ENCODE results near the gene NR4A3. TPM values are rescaled to one million over a fixed set of nuclear protein-coding genes. Genes with fewer than 3 reads are reported as not detected.

Gene NR4A3
- total RNA-seq, 1 donor, result 1.5 TPM

DNA sequence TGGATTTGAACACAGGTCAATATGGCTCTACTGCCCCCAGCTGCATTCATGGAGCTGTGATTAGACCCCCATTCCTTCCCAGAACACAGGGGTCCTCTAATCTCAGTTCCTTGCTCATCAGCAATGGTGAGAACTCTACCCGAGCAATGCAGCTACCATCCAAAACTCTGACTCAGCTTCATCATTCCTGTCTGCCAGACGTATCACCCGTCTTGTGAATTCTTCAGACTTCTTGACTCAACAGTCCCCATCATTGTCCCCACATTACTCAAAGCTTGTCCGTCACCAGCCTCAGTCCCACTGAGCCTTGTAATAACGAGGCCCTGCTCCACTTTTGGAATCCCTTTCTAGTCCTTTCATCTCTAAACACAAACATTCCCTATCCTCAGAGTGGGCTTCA is 48.4 kb downstream of the NR4A3 start:
- no peak overlapping the region for H3K4me3 ChIP-seq (ENCODE audit: low read depth, low read length)
- no peak for DNase-seq (ENCODE audit: low read depth)
- TF ChIP-seq, protein P1, sequence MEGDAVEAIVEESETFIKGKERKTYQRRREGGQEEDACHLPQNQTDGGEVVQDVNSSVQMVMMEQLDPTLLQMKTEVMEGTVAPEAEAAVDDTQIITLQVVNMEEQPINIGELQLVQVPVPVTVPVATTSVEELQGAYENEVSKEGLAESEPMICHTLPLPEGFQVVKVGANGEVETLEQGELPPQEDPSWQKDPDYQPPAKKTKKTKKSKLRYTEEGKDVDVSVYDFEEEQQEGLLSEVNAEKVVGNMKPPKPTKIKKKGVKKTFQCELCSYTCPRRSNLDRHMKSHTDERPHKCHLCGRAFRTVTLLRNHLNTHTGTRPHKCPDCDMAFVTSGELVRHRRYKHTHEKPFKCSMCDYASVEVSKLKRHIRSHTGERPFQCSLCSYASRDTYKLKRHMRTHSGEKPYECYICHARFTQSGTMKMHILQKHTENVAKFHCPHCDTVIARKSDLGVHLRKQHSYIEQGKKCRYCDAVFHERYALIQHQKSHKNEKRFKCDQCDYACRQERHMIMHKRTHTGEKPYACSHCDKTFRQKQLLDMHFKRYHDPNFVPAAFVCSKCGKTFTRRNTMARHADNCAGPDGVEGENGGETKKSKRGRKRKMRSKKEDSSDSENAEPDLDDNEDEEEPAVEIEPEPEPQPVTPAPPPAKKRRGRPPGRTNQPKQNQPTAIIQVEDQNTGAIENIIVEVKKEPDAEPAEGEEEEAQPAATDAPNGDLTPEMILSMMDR (IDR thresholded peaks at IDR 0.05; ENCODE audit: insufficient read depth, low read length), result no peak

DNA sequence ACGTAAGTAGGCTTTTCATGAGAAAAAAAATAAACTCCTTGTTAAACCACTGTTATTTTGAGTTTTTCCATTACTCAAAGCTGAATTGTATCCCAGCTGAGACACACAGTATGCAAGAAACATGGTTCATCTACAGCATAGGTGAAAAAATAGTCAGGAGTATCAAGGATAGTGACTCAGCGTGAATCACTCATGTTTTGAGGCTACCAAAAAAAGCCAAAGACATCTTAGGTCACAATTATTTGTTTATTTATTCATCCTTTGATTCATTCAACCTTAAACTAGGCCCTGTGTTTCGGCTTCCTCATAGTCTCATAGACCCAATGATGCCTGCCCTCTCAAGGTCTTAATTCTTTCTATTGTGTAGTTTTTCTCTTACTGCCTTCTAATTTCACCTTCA is 51.8 kb downstream of the NR4A3 start:
- peak; percentile 33 for DNase-seq (ENCODE audit: low read depth)
- H3K4me3 ChIP-seq (ENCODE audit: low read depth, low read length), result no peak overlapping the region
- TF ChIP-seq, protein P1 (IDR thresholded peaks at IDR 0.05; ENCODE audit: insufficient read depth, low read length), result no peak

DNA sequence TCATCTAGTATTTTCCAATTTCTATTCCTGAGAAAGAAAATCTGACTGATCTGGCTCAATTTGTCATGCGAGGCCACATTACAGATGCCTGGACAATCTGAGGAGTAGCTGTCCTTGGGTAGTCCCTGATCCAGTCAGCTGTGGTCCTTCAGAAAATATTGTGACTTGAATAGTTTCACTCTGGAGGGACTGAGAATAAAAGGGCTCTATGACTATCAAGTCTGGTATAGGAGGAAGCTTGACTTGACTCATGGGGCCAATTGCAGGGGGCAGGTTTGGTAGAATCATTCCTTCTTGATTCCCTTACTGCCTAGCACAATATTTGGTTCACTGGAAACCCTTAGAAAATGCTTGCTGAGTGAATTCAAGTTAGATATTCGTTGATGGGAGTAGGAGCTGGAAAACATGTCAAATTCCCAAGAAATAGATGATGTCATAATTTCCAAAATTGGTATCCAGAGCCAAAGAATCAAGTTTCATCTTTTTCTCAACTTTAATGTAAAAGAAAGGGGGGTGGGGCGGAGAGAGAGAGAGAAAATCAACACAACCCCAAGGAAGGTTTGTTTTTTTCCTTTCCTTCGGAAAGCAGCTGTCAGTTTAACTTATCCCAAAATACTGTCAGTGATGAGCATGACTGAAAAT is 52.4 kb downstream of the NR4A3 start:
- H3K4me3 ChIP-seq (ENCODE audit: low read depth, low read length), result no peak overlapping the region
- TF ChIP-seq, protein P1 (IDR thresholded peaks at IDR 0.05; ENCODE audit: insufficient read depth, low read length), result no peak
- DNase-seq (ENCODE audit: low read depth), result no peak

DNA sequence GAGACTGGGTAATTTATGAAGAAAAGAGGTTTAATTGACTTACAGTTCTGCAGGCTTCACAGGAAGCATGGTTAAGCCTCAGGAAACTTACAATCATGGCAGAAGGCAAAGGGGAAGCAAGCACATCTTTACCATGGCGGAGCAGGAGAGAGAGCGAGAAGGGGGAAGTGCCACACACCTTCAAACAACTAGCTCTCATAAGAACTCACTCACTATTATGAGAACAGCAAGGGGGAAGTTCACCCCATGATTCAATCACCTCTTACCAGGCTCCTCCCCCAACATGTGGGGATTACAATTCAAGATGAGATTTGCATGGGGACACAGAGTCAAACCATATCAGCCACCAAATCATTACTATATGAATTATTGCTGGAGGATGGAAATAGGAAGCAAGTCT is 54.5 kb downstream of the NR4A3 start:
- H3K4me3 ChIP-seq (ENCODE audit: low read depth, low read length), result no peak overlapping the region
- no peak for DNase-seq (ENCODE audit: low read depth)
- TF ChIP-seq, protein P1 (IDR thresholded peaks at IDR 0.05; ENCODE audit: insufficient read depth, low read length), result no peak

DNA sequence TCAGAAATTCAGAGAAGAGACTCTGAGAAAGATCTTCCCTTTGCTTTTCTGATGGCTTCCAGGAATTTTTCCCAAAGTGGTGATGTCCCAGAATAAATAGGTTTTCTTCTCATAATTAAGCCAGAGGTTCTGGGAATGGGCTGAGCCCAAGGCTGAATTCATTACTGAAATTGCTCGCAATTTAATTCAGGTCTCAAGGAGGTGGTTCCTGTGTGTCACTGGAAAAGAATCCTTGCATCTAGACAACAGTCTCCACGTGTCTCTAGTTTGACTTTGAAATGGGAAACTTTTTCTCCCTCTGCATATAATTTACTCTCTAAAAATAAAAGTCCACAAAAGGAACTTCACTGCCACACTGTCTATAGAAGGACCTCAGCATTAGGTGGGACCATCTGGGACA is 57.0 kb downstream of the NR4A3 start:
- TF ChIP-seq, protein P1 (IDR thresholded peaks at IDR 0.05; ENCODE audit: insufficient read depth, low read length), result no peak
- DNase-seq (ENCODE audit: low read depth), result no peak

DNA sequence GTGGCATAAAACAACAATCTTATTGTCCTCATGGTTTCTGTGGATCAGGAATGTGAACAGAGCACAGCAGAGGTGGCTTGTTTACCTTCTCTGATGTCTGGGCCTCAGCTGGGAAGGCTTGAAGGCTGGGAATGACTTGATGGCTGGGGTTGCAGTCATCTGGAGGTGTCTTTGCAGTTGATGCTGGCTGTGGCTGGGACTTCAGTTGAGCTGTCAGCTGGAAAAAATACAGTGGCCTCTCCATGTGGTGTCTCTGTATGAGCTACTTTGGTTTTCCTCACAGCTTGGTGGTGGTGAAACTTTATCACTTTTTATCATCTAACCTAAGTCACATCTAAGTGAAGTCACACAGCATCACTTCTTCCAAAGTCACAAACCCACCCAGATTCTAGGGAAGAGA is 60.1 kb downstream of the NR4A3 start:
- TF ChIP-seq, protein P1 (IDR thresholded peaks at IDR 0.05; ENCODE audit: insufficient read depth, low read length), result no peak
- no peak overlapping the region for H3K4me3 ChIP-seq (ENCODE audit: low read depth, low read length)
- DNase-seq (ENCODE audit: low read depth), result no peak

More for the DNA sequence above, 57.0 kb downstream of the NR4A3 start:
- no peak overlapping the region for H3K4me3 ChIP-seq (ENCODE audit: low read depth, low read length)

DNA sequence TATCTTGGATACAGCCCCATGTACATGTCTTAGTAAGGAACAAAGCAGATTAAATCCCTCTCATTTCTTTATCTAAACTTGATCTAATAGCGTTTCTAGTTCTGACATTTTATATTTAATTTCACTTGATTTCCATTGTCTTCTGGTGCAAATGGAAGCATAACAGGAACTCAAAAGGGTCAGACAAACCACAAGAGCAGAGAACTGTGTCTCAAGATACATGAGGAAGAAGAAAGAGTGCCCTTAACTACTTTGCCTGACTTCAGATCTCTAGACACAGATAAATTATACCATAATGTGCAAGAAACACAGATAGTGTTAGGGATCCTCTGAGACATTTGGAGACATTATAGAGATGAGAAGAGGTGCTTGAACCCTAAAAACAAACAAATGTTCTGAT is 64.1 kb downstream of the NR4A3 start:
- TF ChIP-seq, protein P1 (IDR thresholded peaks at IDR 0.05; ENCODE audit: insufficient read depth, low read length), result no peak
- DNase-seq (ENCODE audit: low read depth), result no peak
- H3K4me3 ChIP-seq (ENCODE audit: low read depth, low read length), result no peak overlapping the region
